Neural crest cell (in vitro differentiated cells): ENCODE results near the gene RUNX1. TPM values are rescaled to one million over a fixed set of nuclear protein-coding genes. Genes with fewer than 3 reads are reported as not detected.

ENCODE experiments used
- DNase-seq: peaks from one replicate; pipeline ENCODE4 v3.0.0; 2021; ENCODE audit warnings: low read depth, mixed read lengths, low spot score
- H3K27ac Mint-ChIP-seq: one replicate; pipeline ENCODE4 v1.8.0; 2021; ENCODE audit warnings: mild to moderate bottlenecking, mixed read lengths; ENCODE audit not compliant: unreplicated experiment
- H3K27me3 Mint-ChIP-seq: 2 replicates; pipeline ENCODE4 v1.8.0; 2021; ENCODE audit warnings: low read depth, mild to moderate bottlenecking, mixed read lengths
- H3K36me3 Mint-ChIP-seq: 2 replicates; pipeline ENCODE4 v1.8.0; 2021; ENCODE audit warnings: low read depth, mild to moderate bottlenecking, mixed read lengths
- H3K4me1 Mint-ChIP-seq: 2 replicates; pipeline ENCODE4 v1.8.0; 2021; ENCODE audit warnings: mixed read lengths
- H3K4me3 Mint-ChIP-seq: one replicate; pipeline ENCODE4 v1.8.0; 2021; ENCODE audit warnings: mild to moderate bottlenecking, mixed read lengths
- H3K9me3 Mint-ChIP-seq: 2 replicates; pipeline ENCODE4 v1.8.0; 2021; ENCODE audit warnings: mixed read lengths
- CTCF ChIP-seq: fragments of 200-600 bp; sonication (generic); conservative IDR thresholded peaks from 2 replicates; pipeline ENCODE4 v1.5.0; 2021; ENCODE audit warnings: antibody characterized with exemption, mild to moderate bottlenecking
- total RNA-seq: library from RNA; stranded (reverse); gene quantifications from 2 replicates; pipeline ENCODE4 v1.2.1, GENCODE V29; 2021

RUNX1 gene
- total RNA-seq, 1 donor from 2014 or later = 0.63 TPM

DNA sequence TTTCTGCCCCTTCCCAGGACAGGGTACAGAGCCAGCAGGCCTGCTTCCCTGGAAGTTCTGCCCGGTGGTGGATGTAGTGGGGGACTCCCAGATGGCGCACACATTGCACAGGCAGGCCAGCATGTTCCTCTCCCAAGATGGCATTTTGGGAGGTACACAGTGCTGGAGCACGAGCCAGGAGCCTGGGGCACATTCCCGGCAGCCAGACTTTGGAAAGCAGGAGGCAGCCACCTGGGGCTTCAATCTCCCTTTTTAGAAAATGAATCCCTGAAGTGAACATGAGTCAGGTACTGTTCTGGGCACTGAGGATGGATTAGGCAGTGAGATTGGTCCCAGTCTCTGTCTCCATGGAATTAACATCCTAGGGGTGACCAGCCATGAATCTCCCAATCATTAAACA is 56.9 kb downstream of the RUNX1 start:
- Mint-ChIP-seq H3K4me1 (peaks cover 11% of the 10 kb centered on the region), H3K4me3 (no peak overlapping the region), H3K9me3 (no peaks in the 10 kb centered on the region), H3K27me3 (peaks cover 4% of the 10 kb centered on the region), H3K36me3 (no peaks in the 10 kb centered on the region), H3K27ac (no peak overlapping the region)
- no peak for DNase-seq
- TF ChIP-seq CTCF = no peak

GRCh38 chr21:34991366-34991957 is 57.6 kb downstream of the RUNX1 start:
- no peaks in the 10 kb centered on the region for H3K36me3 Mint-ChIP-seq

DNA sequence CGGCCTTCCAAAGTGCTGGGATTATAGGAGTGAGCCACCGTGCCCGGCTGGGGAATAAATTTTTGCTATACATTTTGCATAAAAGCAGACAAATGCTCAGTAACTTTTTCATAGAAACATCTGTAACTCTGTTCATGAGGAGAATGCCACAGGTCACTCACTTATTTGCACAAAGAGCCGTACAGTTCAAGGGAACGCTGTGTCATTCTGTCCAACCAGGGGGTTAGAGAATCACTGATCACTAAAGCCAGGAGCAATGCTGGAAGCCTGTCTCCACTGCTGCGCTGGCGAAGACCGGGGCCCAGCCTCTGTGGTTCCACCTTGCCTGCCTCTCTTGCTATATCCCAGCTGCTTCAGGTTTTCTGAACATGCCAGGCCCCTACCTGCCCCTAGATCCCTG is 58.3 kb downstream of the RUNX1 start:
- Mint-ChIP-seq H3K9me3 (no peaks in the 10 kb centered on the region), H3K4me3 (no peak overlapping the region), H3K4me1 (peaks cover 6% of the 10 kb centered on the region), H3K27ac (no peak overlapping the region), H3K36me3 (no peaks in the 10 kb centered on the region), H3K27me3 (peaks cover 6% of the 10 kb centered on the region)
- TF ChIP-seq CTCF = no peak
- no peak for DNase-seq

More at GRCh38 chr21:34991366-34991957, 57.6 kb downstream of the RUNX1 start:
- no peak for DNase-seq
- Mint-ChIP-seq H3K9me3 (no peaks in the 10 kb centered on the region), H3K27me3 (peaks cover 6% of the 10 kb centered on the region), H3K4me3 (no peak overlapping the region), H3K27ac (no peak overlapping the region), H3K4me1 (peaks cover 12% of the 10 kb centered on the region)
- TF ChIP-seq CTCF = no peak

DNA sequence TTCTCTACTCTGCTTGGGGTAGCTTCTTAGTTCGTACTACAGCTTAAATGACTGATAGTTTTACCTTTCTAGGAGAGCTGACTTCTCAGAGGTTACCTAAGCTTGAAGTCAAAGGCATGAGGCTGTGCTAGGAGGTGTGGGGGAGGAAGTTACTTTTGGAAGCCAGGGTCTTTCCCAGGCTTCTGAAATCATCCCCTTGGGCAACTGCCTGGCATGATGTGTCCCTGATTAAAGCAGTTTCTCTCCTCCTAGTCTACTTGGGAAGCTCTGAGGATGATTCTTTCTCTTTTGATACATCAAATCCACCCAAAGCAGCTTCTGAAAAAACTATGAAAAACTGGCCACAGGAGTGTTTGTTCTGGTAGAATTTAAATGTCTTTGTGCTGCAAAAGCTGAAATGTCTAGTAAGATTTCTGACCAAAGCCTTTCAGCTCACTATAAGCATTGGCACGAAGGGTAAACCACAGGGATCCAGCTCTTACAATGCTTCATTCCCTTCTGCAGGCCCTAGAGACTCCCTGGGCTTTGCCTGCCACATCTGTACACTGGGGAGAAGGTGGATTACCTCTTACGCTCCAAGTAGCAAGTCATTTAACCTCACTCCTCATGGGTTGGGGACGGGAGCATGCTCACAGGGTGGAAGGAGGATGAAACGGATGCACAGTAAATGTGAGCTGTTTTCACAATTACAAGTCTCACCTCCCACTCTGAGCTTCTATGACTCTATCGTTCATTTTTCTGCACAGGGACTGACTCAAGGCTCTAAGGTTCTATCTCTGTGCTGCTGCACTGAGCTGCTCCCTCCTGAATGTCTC is 59.6 kb downstream of the RUNX1 start:
- H3K4me1 Mint-ChIP-seq = peaks cover 6% of the 10 kb centered on the region
- no peak for DNase-seq
- H3K27ac Mint-ChIP-seq = no peak overlapping the region
- H3K9me3 Mint-ChIP-seq = no peaks in the 10 kb centered on the region
- H3K36me3 Mint-ChIP-seq = no peaks in the 10 kb centered on the region
- TF ChIP-seq CTCF = no peak
- peaks cover 6% of the 10 kb centered on the region for H3K27me3 Mint-ChIP-seq
- H3K4me3 Mint-ChIP-seq = no peak overlapping the region

GRCh38 chr21:34988625-34989024 is 60.5 kb downstream of the RUNX1 start:
- Mint-ChIP-seq H3K36me3 (no peaks in the 10 kb centered on the region), H3K4me1 (peaks cover 7% of the 10 kb centered on the region), H3K27ac (no peak overlapping the region), H3K27me3 (peaks cover 6% of the 10 kb centered on the region), H3K9me3 (no peaks in the 10 kb centered on the region), H3K4me3 (no peak overlapping the region)
- no peak for DNase-seq
- TF ChIP-seq CTCF = no peak
